Mammary epithelial cell (primary cell): ENCODE data around the gene LPCAT3.

ENCODE experiments used
- EZH2 ChIP-seq: IDR thresholded peaks from 2 replicates; pipeline ENCODE4 v1.6.1; 2012; ENCODE audit warnings: low read length, inconsistent platforms, borderline replicate concordance
- TF ChIP-seq, protein P1 (sequence below), 2 donors: IDR thresholded peaks in 1 of 2; conservative IDR thresholded peaks in 1 of 2; 2 replicates each; pipeline ENCODE4 v1.5.1; 2011 to 2012; ENCODE audit warnings: inconsistent platforms in 2 of 2, low read length in 2 of 2, mild to moderate bottlenecking in 2 of 2, control low read depth in 1 of 2, low read depth in 1 of 2; ENCODE audit not compliant: insufficient read depth in 1 of 2; ENCODE audit errors: extremely low read depth in 1 of 2

DNA sequence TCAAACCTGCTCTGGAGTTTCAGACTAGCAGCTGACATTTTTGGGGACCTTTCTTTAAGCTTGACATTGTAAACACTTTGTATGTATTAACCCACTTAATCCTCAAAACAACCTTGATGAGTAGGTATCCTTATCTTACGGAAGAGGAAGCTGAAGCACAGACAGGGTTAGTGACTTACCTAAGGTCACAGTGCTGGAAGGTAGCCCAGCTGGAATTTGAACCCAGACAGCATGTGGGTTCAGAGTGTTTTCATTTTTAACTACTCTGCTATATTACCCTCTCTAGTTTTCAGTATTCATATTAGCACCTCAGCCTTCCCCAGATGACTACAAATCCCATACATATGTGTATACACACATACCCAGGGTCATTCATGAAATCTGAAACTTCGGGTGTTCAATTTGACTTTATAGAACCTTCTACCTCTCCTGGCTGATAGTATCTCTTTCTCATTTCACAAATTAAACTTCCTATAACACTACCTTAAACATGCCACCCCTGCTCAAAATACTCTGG lies 13.9 kb downstream of the LPCAT3 start:
- TF ChIP-seq, protein P1, sequence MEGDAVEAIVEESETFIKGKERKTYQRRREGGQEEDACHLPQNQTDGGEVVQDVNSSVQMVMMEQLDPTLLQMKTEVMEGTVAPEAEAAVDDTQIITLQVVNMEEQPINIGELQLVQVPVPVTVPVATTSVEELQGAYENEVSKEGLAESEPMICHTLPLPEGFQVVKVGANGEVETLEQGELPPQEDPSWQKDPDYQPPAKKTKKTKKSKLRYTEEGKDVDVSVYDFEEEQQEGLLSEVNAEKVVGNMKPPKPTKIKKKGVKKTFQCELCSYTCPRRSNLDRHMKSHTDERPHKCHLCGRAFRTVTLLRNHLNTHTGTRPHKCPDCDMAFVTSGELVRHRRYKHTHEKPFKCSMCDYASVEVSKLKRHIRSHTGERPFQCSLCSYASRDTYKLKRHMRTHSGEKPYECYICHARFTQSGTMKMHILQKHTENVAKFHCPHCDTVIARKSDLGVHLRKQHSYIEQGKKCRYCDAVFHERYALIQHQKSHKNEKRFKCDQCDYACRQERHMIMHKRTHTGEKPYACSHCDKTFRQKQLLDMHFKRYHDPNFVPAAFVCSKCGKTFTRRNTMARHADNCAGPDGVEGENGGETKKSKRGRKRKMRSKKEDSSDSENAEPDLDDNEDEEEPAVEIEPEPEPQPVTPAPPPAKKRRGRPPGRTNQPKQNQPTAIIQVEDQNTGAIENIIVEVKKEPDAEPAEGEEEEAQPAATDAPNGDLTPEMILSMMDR (conservative IDR thresholded peaks at IDR 0.05 in 1 of 2, IDR thresholded peaks at IDR 0.05 in 1 of 2; ENCODE audit: extremely low read depth in 1 of 2, insufficient read depth in 1 of 2, low read depth in 1 of 2, low read length in 2 of 2): no peak
- no peak for TF ChIP-seq EZH2
